RWPE1 (cell line): ENCODE measurements around the gene BCAT1.
"Not testable (repeated sequence)": the region's sequence is repeated elsewhere in the genome, so short reads cannot be mapped to it uniquely, and the experiment has no call there.

Experiments
- CTCF ChIA-PET: fragments of 350-600 bp; sonication (Branson Sonifier 250); formaldehyde crosslinking; extraction: SDS; loops from one replicate; lab custom pipeline; 2021; lab: Yijun Ruan, JAX
- POLR2A ChIA-PET: fragments of 400-600 bp; formaldehyde crosslinking; extraction: SDS; loops from one replicate; lab custom pipeline; 2020; ENCODE audit warnings: antibody characterized with exemption; ENCODE audit not compliant: low non-redundant PET; lab: Yijun Ruan, JAX
- DNase-seq: peaks from one replicate; pipeline ENCODE4 v3.0.0; 2012; ENCODE audit warnings: low spot score
- H3K27ac ChIP-seq: fragments of 450-650 bp; 2 replicates; pipeline ENCODE4 v1.5.1; 2017
- CTCF ChIP-seq: fragments of 450-650 bp; conservative IDR thresholded peaks from 2 replicates; pipeline ENCODE4 v1.5.1; 2017; ENCODE audit warnings: low read depth, mild to moderate bottlenecking

BCAT1 gene

GRCh38 chr12:24852420-24852819 is 96.5 kb downstream of the BCAT1 start:
- no peak for TF ChIP-seq CTCF
- CTCF ChIA-PET, result interaction anchor here (0.6 kb wide), 1 partner anchor 10 kb away, joined by 4 read pairs; no protein-coding TSS in a partner anchor
- POLR2A ChIA-PET, result no interaction called here
- no peak for DNase-seq
- H3K27ac ChIP-seq, result no peak overlapping the region

DNA sequence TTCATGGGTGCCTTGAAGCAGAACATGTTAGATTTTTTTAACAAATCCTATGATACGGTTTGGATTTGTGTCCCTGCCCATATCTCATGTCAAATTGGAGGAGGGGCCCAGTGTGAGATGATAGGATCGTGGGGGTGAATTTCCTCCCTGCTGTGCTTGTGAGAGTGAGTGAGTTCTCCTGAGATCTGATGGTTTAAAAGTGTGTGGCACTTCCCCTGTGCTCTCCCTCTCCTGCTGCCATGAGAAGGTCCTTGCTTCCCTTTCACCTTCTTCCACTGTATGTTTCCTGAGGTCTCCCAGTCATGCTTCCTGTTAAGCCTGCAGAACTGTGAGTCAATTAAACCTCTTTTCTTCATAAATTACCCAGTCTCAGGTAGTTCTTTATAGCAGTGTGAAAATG is 97.0 kb downstream of the BCAT1 start:
- DNase-seq, H3K27ac ChIP-seq, POLR2A ChIA-PET: not testable (repeated sequence)
- CTCF ChIA-PET, result interaction anchor here (0.6 kb wide), 2 partner anchors 10 to 83 kb away, joined by 3 to 4 read pairs; no protein-coding TSS in a partner anchor

DNA sequence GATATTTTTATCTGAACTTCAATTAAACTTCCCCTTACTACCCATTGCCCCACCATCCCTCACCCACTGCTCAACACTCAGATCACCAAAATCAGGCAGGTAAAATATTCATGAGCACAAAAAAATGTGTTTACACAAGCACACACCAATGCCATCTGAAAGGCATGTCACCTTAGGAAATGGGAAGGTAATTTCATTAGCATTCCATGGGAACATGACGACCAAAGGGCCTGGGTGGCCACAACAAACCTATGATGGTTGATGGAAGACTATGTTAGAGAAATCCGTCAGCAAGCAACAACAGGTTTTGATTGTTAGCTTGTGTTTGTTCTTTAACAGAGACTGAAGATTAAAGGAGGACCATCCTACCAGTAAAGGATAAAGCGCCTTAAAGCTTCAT is 97.6 kb downstream of the BCAT1 start:
- CTCF ChIA-PET, result interaction anchor here (0.6 kb wide), 1 partner anchor 83 kb away, joined by 3 read pairs; no protein-coding TSS in a partner anchor
- no peak for DNase-seq
- H3K27ac ChIP-seq, result no peak overlapping the region
- TF ChIP-seq CTCF, result no peak
- POLR2A ChIA-PET, result no interaction called here

DNA sequence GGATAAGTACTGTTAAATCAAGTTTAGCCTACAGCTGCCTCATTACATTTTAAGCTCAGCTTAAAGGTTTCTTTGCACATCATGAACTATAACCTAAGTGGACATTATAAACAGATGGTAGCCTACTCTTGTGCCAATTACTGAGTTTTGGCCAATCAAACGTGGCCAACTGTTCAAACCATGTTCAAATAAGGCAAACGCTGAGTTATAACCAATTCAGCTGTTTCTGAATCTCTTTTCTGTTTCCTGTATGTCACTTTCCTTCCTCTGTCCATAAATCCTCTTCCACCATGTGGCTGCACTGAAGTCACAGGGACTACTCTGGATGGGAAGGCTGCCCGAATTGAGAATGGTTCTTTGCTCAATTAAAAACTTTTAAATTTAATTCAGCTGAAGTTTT is 98.4 kb downstream of the BCAT1 start:
- POLR2A ChIA-PET, result no interaction called here
- H3K27ac ChIP-seq, result no peak overlapping the region
- TF ChIP-seq CTCF, result no peak
- CTCF ChIA-PET, result interaction anchor here (0.5 kb wide), 1 partner anchor 98 kb away, joined by 3 read pairs; the partner anchor contains the start of gene BCAT1
- DNase-seq, result no peak

- no peak for TF ChIP-seq CTCF
- DNase-seq, result no peak
- CTCF ChIA-PET, result no interaction called here
- H3K27ac ChIP-seq, result no peak overlapping the region
- POLR2A ChIA-PET, result no interaction called here
These were observed 99.9 kb downstream of the BCAT1 start for GRCh38 chr12:24848941-24849477.

GRCh38 chr12:24846689-24847088 is 102.2 kb downstream of the BCAT1 start:
- no peak overlapping the region for H3K27ac ChIP-seq
- ChIA-PET CTCF (no interaction called here), POLR2A (no interaction called here)
- no peak for TF ChIP-seq CTCF
- no peak for DNase-seq

- no peak for TF ChIP-seq CTCF
- DNase-seq, result no peak
- ChIA-PET POLR2A (no interaction called here), CTCF (interaction anchor here (0.6 kb wide), 1 partner anchor 310 kb away, joined by 3 read pairs; no protein-coding TSS in a partner anchor)
- no peak overlapping the region for H3K27ac ChIP-seq
These were observed 103.3 kb downstream of the BCAT1 start for GRCh38 chr12:24845615-24846014.
